NB4 (cell line): Measurements from ENCODE around the gene INVS.

Source experiments
- CTCF ChIP-seq: IDR thresholded peaks from one replicate; pipeline ENCODE4 v1.5.1; 2012; ENCODE audit warnings: low read depth, low read length
- MAX ChIP-seq: IDR thresholded peaks from 2 replicates; pipeline ENCODE4 v1.6.1; 2011; ENCODE audit warnings: low read depth, low read length
- MYC ChIP-seq: IDR thresholded peaks from 2 replicates; pipeline ENCODE4 v1.6.1; 2011; ENCODE audit warnings: low read depth, low read length
- POLR2A ChIP-seq: IDR thresholded peaks from 2 replicates; pipeline ENCODE4 v1.6.1; 2011; ENCODE audit warnings: mild to moderate bottlenecking; ENCODE audit not compliant: insufficient read length; ENCODE audit errors: extremely low read depth

DNA sequence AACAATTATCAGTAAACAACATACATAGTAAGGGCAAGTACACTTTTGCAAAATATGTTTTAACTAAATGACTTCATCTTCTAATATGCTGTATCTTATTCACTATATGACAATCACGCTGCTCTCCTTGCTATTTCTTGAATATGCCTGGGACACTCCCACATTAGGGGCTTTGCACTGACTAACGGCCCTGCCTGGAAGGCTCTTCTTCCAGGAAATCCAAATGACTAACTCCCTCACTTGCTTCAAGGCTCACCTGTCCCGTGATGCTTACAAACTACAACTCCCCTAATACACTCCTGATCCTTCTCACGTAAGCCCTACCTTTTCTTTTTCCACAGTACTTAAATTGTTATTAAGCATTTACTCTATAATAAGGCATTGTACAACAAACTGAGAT, 10.8 kb upstream of the INVS start:
- no peak for TF ChIP-seq CTCF
- TF ChIP-seq POLR2A: no peak
- no peak for TF ChIP-seq MAX
- no peak for TF ChIP-seq MYC
